ENCODE data around the gene CEP104.

- TF ChIP-seq POLR2AphosphoS5 (IDR thresholded peaks at IDR 0.05), result no peak
- no peak for TF ChIP-seq REST (IDR thresholded peaks at IDR 0.05; ENCODE audit: borderline replicate concordance)
- no peak for TF ChIP-seq CTCF (IDR thresholded peaks at IDR 0.05; ENCODE audit: poor library complexity, severe bottlenecking)
- TF ChIP-seq EP300 (conservative IDR thresholded peaks at IDR 0.05; ENCODE audit: poor library complexity, severe bottlenecking), result no peak
- TF ChIP-seq EZH2 (IDR thresholded peaks at IDR 0.05; ENCODE audit: borderline replicate concordance, insufficient read depth, low read length, poor library complexity, severe bottlenecking), result no peak
- no peak for TF ChIP-seq RAD21 (conservative IDR thresholded peaks at IDR 0.05)
- no peak for TF ChIP-seq TAF1 (IDR thresholded peaks at IDR 0.05; ENCODE audit: low read depth)
Measured at GRCh38 chr1:3803905-3804626, 52.9 kb downstream of the CEP104 start.

Data from neural cell (in vitro differentiated cells).